HUDEP-2 (cell line): Measurements from ENCODE around the gene RAP1A.
"Not testable (repeated sequence)": the region's sequence is repeated elsewhere in the genome, so short reads cannot be mapped to it uniquely, and the experiment has no call there.

Experiments
- DNase-seq, 76 experiments: peaks; one replicate each; lab custom pipeline; 2025; ENCODE audit not compliant: unreplicated experiment in 76 of 76; lab: John Stamatoyannopoulos, UW

The RAP1A gene

GRCh38 chr1:111596499-111596898, 23.1 kb upstream of the RAP1A start:
- DNase-seq, result no peak

DNA sequence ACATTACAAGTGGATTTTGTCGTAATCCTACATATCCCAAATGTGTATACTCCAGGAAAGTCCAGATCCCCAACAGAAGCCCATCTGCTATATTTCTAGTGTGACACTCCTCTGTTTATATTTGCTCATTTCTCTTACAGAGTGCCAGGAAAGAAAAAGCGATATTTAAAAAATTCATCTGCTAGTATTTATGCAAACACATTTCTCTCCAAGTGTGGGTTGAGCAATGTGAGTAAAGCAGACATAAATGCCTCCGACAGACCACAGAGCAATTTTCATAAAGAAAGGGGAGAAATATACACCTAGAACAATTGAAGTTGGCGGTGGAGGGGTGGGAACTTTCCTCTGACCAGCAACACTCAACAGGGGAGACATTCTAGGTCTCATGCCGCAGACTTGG, 22.2 kb upstream of the RAP1A start:
- DNase-seq, result no peak

DNA sequence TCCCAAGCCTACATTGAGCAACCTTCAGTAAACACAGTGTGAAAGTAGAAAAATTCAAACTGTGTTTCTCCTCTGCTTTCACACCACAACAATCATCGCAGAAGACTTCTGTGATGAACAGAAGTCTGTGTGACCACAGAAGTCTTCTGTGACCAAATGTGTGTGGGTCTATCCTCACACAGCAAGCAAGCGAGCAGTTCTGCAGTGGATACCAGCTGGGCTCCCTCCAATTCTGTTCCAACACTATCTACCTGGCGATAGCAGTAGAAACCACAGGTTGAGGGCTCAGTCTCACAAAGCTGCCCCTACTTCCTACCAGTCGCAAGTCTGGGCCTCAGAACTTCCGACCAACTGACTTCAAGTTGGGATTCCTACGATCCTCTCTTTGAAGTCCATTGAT, 21.0 kb upstream of the RAP1A start:
- no peak for DNase-seq

GRCh38 chr1:111599781-111600693, 19.6 kb upstream of the RAP1A start:
- peak in 56 of 76 experiments; percentile 10 to 80 (median 38) for DNase-seq

GRCh38 chr1:111600886-111601386, 18.7 kb upstream of the RAP1A start:
- DNase-seq, result no peak

DNA sequence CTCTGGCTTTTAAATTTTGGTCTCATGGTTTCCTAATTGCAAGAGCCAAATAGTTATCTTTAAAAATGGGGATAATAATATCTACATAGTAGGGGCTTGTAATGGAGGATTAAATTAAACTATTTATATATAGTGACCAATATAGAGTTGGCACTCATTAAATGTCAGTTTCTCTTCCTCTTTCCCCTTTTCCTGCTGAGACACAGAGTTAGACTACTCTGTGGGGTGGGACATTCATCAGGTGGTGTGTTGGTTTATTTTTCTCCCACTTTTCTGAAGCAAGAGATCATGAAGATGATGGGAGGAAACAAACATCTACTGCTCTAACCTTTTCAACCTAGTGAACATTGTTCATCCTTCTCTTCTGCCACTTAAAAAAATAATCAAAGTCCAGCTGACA, 17.3 kb upstream of the RAP1A start:
- no peak for DNase-seq

GRCh38 chr1:111602974-111603373, 16.6 kb upstream of the RAP1A start:
- no peak for DNase-seq

GRCh38 chr1:111603979-111604378, 15.6 kb upstream of the RAP1A start:
- peak in 18 of 76 experiments; percentile 6 to 47 (median 24) for DNase-seq

GRCh38 chr1:111604931-111605330, 14.7 kb upstream of the RAP1A start:
- no peak for DNase-seq

DNA sequence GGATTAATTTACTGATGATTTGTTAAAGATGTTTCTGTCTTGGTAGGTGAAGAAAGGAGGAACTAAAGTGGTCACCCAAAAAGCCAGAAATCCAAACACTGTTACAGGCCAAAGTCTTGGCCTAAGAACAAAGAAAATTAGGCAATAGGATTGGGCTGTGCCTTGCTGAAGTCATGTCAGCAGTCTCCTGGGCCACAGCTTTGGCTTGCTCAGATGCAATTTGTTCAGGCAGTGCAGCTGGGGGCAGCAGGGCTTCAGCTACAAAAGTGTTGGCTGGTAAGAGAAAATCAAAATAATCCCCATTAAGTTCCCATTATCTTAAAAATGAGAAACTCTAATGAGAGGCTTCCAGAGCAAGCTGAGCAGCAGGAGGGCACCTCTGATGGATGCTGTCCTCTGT, 14.0 kb upstream of the RAP1A start:
- no peak for DNase-seq

DNA sequence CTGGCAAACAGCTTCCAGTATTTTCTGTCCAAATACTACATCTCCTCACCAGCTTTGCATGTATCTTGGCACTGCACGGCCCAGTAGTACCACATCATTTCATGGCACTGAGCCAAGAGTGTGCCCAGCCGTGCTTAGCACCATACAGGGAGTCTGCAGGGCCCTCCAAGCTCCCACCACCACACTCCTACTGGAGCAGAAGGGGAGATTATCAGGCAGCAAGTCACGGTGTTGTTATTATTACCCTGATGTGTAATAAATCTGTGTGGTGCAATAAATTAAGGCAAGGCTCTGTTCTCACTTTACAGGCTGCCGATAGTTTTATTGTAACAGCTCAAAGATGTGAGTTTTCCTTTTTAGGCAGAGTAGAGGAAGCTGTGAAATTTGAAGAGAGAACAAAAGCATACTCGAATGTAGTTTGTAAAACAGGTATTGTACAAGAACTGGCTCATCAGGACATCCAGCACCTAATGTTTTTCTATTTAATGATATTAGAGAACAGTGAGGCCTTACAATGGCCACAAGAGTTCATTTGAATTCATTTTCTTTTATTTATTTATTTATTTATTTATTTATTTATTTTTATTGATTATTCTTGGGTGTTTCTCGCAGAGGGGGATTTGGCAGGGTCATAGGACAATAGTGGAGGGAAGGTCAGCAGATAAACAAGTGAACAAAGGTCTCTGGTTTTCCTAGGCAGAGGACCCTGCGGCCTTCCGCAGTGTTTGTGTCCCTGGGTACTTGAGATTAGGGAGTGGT, 13.0 kb upstream of the RAP1A start:
- peak in 3 of 76 experiments; percentile 14 to 21 (median 17) for DNase-seq

DNA sequence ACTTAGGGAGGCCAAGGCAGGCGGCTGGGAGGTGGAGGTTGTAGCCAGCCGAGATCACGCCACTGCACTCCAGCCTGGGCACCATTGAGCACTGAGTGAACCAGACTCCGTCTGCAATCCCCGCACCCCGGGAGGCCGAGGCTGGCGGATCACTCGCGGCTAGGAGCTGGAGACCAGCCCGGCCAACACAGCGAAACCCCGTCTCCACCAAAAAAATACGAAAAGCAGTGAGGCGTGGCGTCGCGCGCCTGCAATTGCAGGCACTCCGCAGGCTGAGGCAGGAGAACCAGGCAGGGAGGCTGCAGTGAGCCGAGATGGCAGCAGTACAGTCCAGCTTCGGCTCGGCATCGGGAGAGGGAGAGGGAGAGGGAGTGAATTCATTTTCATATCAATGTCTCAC, 11.1 kb upstream of the RAP1A start:
- not testable (repeated sequence) for DNase-seq

DNA sequence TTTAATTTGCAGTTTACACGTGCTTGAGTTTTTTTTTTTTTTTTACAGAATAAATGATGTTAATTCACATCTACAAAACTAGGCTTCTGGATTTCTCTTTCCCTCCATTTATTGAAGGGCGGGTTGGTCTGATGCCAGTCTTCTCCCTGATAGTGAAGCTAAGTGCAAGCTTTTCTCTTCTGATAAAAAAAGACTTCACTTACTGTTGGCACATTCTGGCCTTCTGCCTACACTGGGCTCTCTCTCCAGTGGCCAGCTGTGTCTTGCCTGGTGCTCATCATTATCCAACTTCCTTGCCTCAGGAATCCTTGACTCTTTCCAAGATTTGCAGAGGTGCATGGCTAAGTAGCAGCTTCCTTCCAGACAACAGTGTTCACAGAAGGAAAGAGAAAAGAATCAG, 7.6 kb upstream of the RAP1A start:
- DNase-seq, result peak in 74 of 76 experiments; percentile 39 to 93 (median 77)

- peak in 2 of 76 experiments; percentile 17 to 19 for DNase-seq
These were observed 3.5 kb upstream of the RAP1A start for GRCh38 chr1:111615870-111616715.

GRCh38 chr1:111618081-111618480, 1.5 kb upstream of the RAP1A start:
- peak in 6 of 76 experiments; percentile 14 to 24 (median 18) for DNase-seq

DNA sequence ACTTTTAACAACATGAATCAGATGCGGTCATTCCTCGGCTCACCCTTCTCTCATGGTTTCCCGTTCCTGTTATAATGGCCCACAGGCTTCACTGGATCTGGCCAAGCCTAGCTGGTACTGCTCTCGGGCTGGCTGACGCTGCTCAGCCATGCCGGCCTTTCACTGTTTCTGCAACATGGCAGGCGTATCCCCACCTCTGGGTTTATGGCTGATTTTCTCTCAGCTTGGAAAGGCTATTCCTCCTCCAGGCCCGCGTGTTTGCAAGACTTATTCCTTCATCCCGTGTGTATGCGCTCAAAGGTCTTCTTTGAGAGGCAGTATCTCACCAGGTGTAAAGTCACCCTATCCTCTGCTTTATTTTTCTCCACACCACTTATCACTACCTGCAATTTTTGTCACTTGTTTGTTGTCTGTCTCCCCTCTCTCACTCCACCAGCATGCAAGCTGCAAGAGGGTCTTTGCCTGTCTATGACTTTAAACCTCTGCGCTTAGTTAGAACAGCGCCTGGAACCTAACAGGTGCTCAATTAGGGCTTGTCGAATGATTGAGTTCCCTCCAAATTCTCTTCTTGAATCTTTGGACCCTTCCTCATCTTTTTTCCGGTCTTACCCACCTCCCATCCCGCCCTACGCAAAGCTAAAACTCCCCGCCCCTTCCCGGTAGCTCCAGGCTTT, 491 bp upstream of the RAP1A start:
- DNase-seq, result no peak

- DNase-seq, result peak in 1 of 76 experiments; percentile 43
These were observed 917 bp downstream of the RAP1A start for GRCh38 chr1:111620441-111620971.

DNA sequence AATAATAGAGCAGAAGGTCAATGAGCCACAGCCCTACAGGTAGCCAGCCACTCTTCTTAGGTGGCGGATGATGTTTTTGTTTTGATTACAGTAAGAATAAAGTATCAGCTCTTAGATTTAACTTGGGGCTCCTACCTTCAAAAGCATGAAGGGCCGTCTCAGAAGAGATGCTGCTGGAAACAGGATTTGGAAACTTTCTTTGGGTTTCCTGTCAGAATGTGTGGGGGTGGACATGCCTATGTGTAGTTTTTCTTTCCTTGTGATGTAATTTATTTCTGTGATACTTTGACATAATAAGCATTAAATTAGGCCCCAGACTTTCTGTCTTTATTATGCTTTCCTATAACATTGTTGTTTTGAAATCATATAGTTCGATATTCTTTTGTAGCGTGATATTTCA, 1.5 kb downstream of the RAP1A start:
- DNase-seq, result no peak

- no peak for DNase-seq
These were observed 2.6 kb downstream of the RAP1A start for GRCh38 chr1:111622166-111622565.

GRCh38 chr1:111624382-111624781, 4.8 kb downstream of the RAP1A start:
- no peak for DNase-seq
